ENCODE results near the gene NOS2. TPM values are rescaled to one million over a fixed set of nuclear protein-coding genes. Genes with fewer than 3 reads are reported as not detected.
"Not testable (repeated sequence)": the region's sequence is repeated elsewhere in the genome, so short reads cannot be mapped to it uniquely, and the experiment has no call there.

The NOS2 gene
- polyA plus RNA-seq, 1 donor, result 1.3 TPM

DNA sequence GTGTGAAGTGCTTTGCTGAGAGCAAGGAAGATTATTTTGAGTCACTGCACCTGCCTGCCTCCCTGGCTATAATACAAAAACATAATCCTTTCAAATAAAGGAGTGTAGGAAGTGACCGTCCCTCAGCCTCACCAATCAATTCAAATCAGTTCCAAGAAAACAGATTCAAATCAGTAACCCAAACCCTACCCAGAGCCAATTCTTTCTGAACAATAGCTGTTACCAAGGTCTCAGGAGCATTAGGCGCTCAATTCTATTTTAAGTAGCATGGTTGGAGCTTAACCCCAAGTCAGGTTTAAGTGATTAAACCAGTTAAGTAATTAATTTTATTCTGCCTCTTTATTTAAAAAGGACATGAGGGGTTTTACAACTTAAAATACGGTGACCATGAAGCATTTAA, 38.3 kb upstream of the NOS2 start:
- H3K27me3 ChIP-seq (ENCODE audit: control insufficient read depth, insufficient read depth, low read length); H3K4me3 ChIP-seq (ENCODE audit: low read length); H3K4me1 ChIP-seq (ENCODE audit: control insufficient read depth, insufficient read depth, low read length); H3K9me3 ChIP-seq (ENCODE audit: control insufficient read depth, low read depth, low read length); H3K27ac ChIP-seq (ENCODE audit: low read length); DNase-seq; H3K36me3 ChIP-seq (ENCODE audit: control insufficient read depth, insufficient read depth, low read length): not testable (repeated sequence)
- WGBS (ENCODE audit: insufficient coverage, low lambda C conversion rate), result no CpG with 5 or more reads among the region's 3 CpGs

- not testable (repeated sequence) for H3K9me3 ChIP-seq (ENCODE audit: control insufficient read depth, low read depth, low read length); H3K4me3 ChIP-seq (ENCODE audit: low read length); H3K4me1 ChIP-seq (ENCODE audit: control insufficient read depth, insufficient read depth, low read length); H3K36me3 ChIP-seq (ENCODE audit: control insufficient read depth, insufficient read depth, low read length); H3K27me3 ChIP-seq (ENCODE audit: control insufficient read depth, insufficient read depth, low read length); H3K27ac ChIP-seq (ENCODE audit: low read length)
- no CpG with 5 or more reads among the region's 1 CpG for WGBS (ENCODE audit: insufficient coverage, low lambda C conversion rate)
- peak; percentile 23 to 69 for DNase-seq
Measured at GRCh38 chr17:27837769-27838168, 37.4 kb upstream of the NOS2 start.

DNA sequence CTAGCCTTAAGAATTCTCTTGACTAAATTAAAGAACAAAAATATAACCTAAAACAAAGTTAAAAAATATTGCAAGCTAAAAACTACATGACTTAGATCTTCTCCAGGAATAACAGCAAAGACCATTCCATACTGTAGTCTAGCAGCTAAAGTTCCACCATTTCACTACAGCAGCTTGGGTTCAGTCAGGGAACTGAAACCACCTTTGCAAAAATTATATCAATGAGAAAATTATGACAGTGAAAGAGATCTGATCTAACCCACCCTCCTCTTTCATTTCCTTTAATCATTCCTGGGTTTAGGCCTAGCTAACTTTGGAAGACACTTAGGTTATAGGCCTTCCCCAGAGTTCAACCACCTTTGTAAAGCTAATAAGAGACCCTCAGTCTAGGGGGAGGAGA, 36.3 kb upstream of the NOS2 start:
- Histone ChIP-seq H3K27me3 (ENCODE audit: control insufficient read depth, insufficient read depth, low read length) (no peaks in the 10 kb centered on the region), H3K4me3 (ENCODE audit: low read length) (no peak overlapping the region), H3K27ac (ENCODE audit: low read length) (no peak overlapping the region), H3K36me3 (ENCODE audit: control insufficient read depth, insufficient read depth, low read length) (no peaks in the 10 kb centered on the region), H3K4me1 (ENCODE audit: control insufficient read depth, insufficient read depth, low read length) (no peaks in the 10 kb centered on the region), H3K9me3 (ENCODE audit: control insufficient read depth, low read depth, low read length) (no peaks in the 10 kb centered on the region)
- DNase-seq, result no peak

DNA sequence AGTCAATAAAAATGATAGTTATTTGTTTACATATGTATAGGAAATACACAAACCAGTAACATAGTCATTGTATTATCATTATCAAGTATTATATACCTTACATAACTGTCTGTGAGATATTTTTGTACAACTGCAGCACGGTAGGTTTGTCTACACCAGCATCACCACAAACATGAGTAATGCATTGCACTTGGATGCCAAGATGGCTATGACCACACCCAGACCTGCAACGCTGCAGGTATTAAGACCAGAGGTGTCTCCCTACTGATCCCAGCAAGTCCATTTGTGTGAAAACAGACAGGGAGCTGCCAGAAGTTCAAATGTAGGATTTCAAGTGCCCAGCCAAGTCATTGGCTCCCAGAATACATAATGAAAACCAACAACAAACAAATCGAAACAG, 34.2 kb upstream of the NOS2 start:
- WGBS (ENCODE audit: insufficient coverage, low lambda C conversion rate), result no CpG with 5 or more reads among the region's 3 CpGs
- Histone ChIP-seq H3K4me1 (ENCODE audit: control insufficient read depth, insufficient read depth, low read length) (peaks cover 2% of the 10 kb centered on the region), H3K27ac (ENCODE audit: low read length) (no peak overlapping the region), H3K36me3 (ENCODE audit: control insufficient read depth, insufficient read depth, low read length) (no peaks in the 10 kb centered on the region), H3K9me3 (ENCODE audit: control insufficient read depth, low read depth, low read length) (no peaks in the 10 kb centered on the region), H3K27me3 (ENCODE audit: control insufficient read depth, insufficient read depth, low read length) (no peaks in the 10 kb centered on the region), H3K4me3 (ENCODE audit: low read length) (no peak overlapping the region)
- no peak for DNase-seq

GRCh38 chr17:27832831-27833230, 32.5 kb upstream of the NOS2 start:
- H3K4me3 ChIP-seq (ENCODE audit: low read length), result no peak overlapping the region
- no peaks in the 10 kb centered on the region for H3K27me3 ChIP-seq (ENCODE audit: control insufficient read depth, insufficient read depth, low read length)
- H3K4me1 ChIP-seq (ENCODE audit: control insufficient read depth, insufficient read depth, low read length), result peaks cover 2% of the 10 kb centered on the region
- no peaks in the 10 kb centered on the region for H3K36me3 ChIP-seq (ENCODE audit: control insufficient read depth, insufficient read depth, low read length)
- H3K9me3 ChIP-seq (ENCODE audit: control insufficient read depth, low read depth, low read length), result no peaks in the 10 kb centered on the region
- H3K27ac ChIP-seq (ENCODE audit: low read length), result no peak overlapping the region
- DNase-seq, result no peak

GRCh38 chr17:27829888-27830287, 29.6 kb upstream of the NOS2 start:
- H3K36me3 ChIP-seq (ENCODE audit: control insufficient read depth, insufficient read depth, low read length); H3K4me1 ChIP-seq (ENCODE audit: control insufficient read depth, insufficient read depth, low read length); H3K4me3 ChIP-seq (ENCODE audit: low read length); H3K9me3 ChIP-seq (ENCODE audit: control insufficient read depth, low read depth, low read length); H3K27me3 ChIP-seq (ENCODE audit: control insufficient read depth, insufficient read depth, low read length); H3K27ac ChIP-seq (ENCODE audit: low read length): not testable (repeated sequence)
- no CpG with 5 or more reads among the region's 1 CpG for WGBS (ENCODE audit: insufficient coverage, low lambda C conversion rate)
- DNase-seq, result peak in 1 of 2 donors; percentile 58

DNA sequence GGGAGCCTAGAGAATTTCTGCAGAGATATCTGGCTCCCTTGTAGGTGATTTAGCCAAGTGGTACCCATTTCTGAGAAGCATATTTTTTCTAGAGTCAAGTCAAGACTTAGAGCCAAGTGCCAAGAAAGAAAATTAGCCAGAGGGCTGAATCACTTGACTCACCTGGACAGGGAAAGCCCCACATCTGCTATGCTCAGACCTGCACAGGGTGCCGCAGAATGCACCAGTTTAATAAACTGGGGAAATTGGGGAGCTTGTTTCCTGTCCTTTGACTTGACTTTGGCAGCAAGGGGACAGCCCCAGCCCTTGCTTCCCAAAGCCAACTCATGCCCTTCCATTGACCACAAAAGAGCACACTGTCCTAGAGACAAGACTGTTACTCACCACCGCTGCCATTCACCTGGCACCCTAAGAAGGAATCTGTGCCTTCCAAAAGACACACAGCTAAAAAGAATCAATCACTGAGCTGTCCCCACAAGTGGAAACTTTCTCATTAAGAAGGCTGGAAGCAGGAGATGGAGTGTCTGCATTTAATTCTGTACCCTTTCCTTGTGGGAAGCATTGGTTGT, 28.9 kb upstream of the NOS2 start:
- H3K4me1 ChIP-seq (ENCODE audit: control insufficient read depth, insufficient read depth, low read length); H3K27me3 ChIP-seq (ENCODE audit: control insufficient read depth, insufficient read depth, low read length); DNase-seq; H3K4me3 ChIP-seq (ENCODE audit: low read length); H3K27ac ChIP-seq (ENCODE audit: low read length); H3K9me3 ChIP-seq (ENCODE audit: control insufficient read depth, low read depth, low read length); H3K36me3 ChIP-seq (ENCODE audit: control insufficient read depth, insufficient read depth, low read length): not testable (repeated sequence)
- no CpG with 5 or more reads among the region's 2 CpGs for WGBS (ENCODE audit: insufficient coverage, low lambda C conversion rate)

GRCh38 chr17:27825459-27825858, 25.1 kb upstream of the NOS2 start:
- Histone ChIP-seq H3K27me3 (ENCODE audit: control insufficient read depth, insufficient read depth, low read length) (no peaks in the 10 kb centered on the region), H3K4me3 (ENCODE audit: low read length) (no peak overlapping the region), H3K36me3 (ENCODE audit: control insufficient read depth, insufficient read depth, low read length) (no peaks in the 10 kb centered on the region), H3K27ac (ENCODE audit: low read length) (no peak overlapping the region), H3K4me1 (ENCODE audit: control insufficient read depth, insufficient read depth, low read length) (peaks cover 9% of the 10 kb centered on the region), H3K9me3 (ENCODE audit: control insufficient read depth, low read depth, low read length) (peaks cover 6% of the 10 kb centered on the region)
- no CpG with 5 or more reads among the region's 5 CpGs for WGBS (ENCODE audit: insufficient coverage, low lambda C conversion rate)
- no peak for DNase-seq

DNA sequence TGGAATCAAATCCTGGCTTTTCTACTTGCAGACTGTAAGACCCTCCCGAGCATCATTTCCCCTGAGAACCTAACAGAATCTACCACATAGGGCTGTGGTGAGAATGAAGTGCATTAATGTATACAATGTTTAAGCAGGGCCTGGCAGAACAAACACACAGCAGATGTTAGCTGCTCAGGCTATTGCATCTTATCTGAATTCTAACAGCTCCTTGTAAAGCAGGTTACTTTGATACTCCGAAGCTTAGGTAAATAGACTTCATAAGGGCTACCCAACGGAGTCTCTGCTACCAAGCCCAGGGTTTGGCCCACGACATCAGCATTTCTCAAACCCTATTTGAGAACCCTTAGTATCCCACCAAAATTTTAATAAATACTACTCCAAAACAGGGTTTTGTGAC, 24.4 kb upstream of the NOS2 start:
- no CpG with 5 or more reads among the region's 4 CpGs for WGBS (ENCODE audit: insufficient coverage, low lambda C conversion rate)
- H3K36me3 ChIP-seq (ENCODE audit: control insufficient read depth, insufficient read depth, low read length), result no peaks in the 10 kb centered on the region
- peaks cover 6% of the 10 kb centered on the region for H3K9me3 ChIP-seq (ENCODE audit: control insufficient read depth, low read depth, low read length)
- H3K4me1 ChIP-seq (ENCODE audit: control insufficient read depth, insufficient read depth, low read length), result peaks cover 8% of the 10 kb centered on the region
- H3K4me3 ChIP-seq (ENCODE audit: low read length), result no peak overlapping the region
- peak in 1 of 2 donors; percentile 59 for DNase-seq
- no peak overlapping the region for H3K27ac ChIP-seq (ENCODE audit: low read length)
- no peaks in the 10 kb centered on the region for H3K27me3 ChIP-seq (ENCODE audit: control insufficient read depth, insufficient read depth, low read length)

- no CpG with 5 or more reads among the region's 3 CpGs for WGBS (ENCODE audit: insufficient coverage, low lambda C conversion rate)
- Histone ChIP-seq H3K4me1 (ENCODE audit: control insufficient read depth, insufficient read depth, low read length) (peaks cover 8% of the 10 kb centered on the region), H3K4me3 (ENCODE audit: low read length) (no peak overlapping the region), H3K27me3 (ENCODE audit: control insufficient read depth, insufficient read depth, low read length) (no peaks in the 10 kb centered on the region), H3K27ac (ENCODE audit: low read length) (no peak overlapping the region), H3K9me3 (ENCODE audit: control insufficient read depth, low read depth, low read length) (peaks cover 6% of the 10 kb centered on the region), H3K36me3 (ENCODE audit: control insufficient read depth, insufficient read depth, low read length) (no peaks in the 10 kb centered on the region)
- DNase-seq, result no peak
Measured at GRCh38 chr17:27824176-27824715, 23.9 kb upstream of the NOS2 start.

DNA sequence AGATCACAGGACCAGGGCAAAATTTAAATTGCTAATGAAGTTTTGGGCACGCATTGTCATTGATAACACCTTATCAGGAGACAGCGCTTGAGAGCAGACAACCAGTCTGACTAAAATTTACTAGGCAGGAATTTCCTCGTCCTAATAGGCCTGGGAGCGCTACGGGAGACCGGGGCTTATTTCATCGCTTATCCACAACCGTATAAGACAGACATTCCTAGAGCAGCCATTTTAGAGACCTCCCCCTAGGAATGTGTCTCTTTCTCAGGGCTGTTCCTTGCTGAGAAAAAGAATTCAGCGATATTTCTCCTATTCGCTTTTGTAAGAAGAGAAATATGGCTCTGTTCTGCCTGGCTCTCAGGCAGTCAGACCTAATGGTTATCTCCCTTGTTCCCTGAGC, 21.8 kb upstream of the NOS2 start:
- not testable (repeated sequence) for H3K27ac ChIP-seq (ENCODE audit: low read length); DNase-seq; H3K4me3 ChIP-seq (ENCODE audit: low read length); H3K36me3 ChIP-seq (ENCODE audit: control insufficient read depth, insufficient read depth, low read length); H3K27me3 ChIP-seq (ENCODE audit: control insufficient read depth, insufficient read depth, low read length); H3K9me3 ChIP-seq (ENCODE audit: control insufficient read depth, low read depth, low read length)
- WGBS (ENCODE audit: insufficient coverage, low lambda C conversion rate), result no CpG with 5 or more reads among the region's 10 CpGs
- H3K4me1 ChIP-seq (ENCODE audit: control insufficient read depth, insufficient read depth, low read length), result peaks cover 23% of the 10 kb centered on the region
